ENCODE data around the gene CCL22.
"Not testable (repeated sequence)": the region's sequence is repeated elsewhere in the genome, so short reads cannot be mapped to it uniquely, and the experiment has no call there.

Gene CCL22

GRCh38 chr16:57348327-57348726, 10.3 kb upstream of the CCL22 start:
- no peak for DNase-seq

GRCh38 chr16:57349212-57350031, 9.2 kb upstream of the CCL22 start:
- no peak for DNase-seq

GRCh38 chr16:57352636-57353047, 5.9 kb upstream of the CCL22 start:
- DNase-seq, result no peak

GRCh38 chr16:57354311-57354710, 4.3 kb upstream of the CCL22 start:
- DNase-seq, result no peak

GRCh38 chr16:57355898-57356414, 2.6 kb upstream of the CCL22 start:
- DNase-seq, result no peak

- no peak for DNase-seq
Observed at GRCh38 chr16:57356547-57356946, 2.0 kb upstream of the CCL22 start.

- DNase-seq, result no peak
Observed at GRCh38 chr16:57357330-57358085, 1.1 kb upstream of the CCL22 start.

- DNase-seq, result no peak
Observed at GRCh38 chr16:57358086-57358420, 530 bp upstream of the CCL22 start.

- no peak for DNase-seq
Observed at GRCh38 chr16:57360321-57360935, 1.8 kb downstream of the CCL22 start.

GRCh38 chr16:57361404-57361803, 2.8 kb downstream of the CCL22 start:
- no peak for DNase-seq

GRCh38 chr16:57364143-57364542, 5.6 kb downstream of the CCL22 start:
- no peak for DNase-seq

GRCh38 chr16:57366544-57367040, 8.0 kb downstream of the CCL22 start:
- DNase-seq, result no peak

GRCh38 chr16:57367116-57367752, 8.7 kb downstream of the CCL22 start:
- peak; percentile 2 for DNase-seq

- DNase-seq, result no peak
Observed at GRCh38 chr16:57371494-57372371, 13.2 kb downstream of the CCL22 start.

- DNase-seq, result no peak
Observed at GRCh38 chr16:57372372-57373116, 14.0 kb downstream of the CCL22 start, which contains the start of gene CX3CL1. Gene CX3CL1, plus strand, starts transcription at chr16:57372490. Its CDS starts 79 bp downstream, at chr16:57372569.

- no peak for DNase-seq
Observed at GRCh38 chr16:57373117-57373947, 14.7 kb downstream of the CCL22 start.

- DNase-seq, result no peak
Observed at GRCh38 chr16:57374067-57374534, 15.5 kb downstream of the CCL22 start.

GRCh38 chr16:57374925-57375465, 16.4 kb downstream of the CCL22 start:
- not testable (repeated sequence) for DNase-seq

GRCh38 chr16:57376313-57376818, 17.8 kb downstream of the CCL22 start:
- no peak for DNase-seq

Data from NCI-H345 (cell line).